SK-N-SH treated with all-trans-retinoic acid at 6 μM for 48 hours (cell line): ENCODE results near the gene RPE65.

ENCODE experiments used
- ESRRG ChIP-seq: fragments of 250-450 bp; sonication (Bioruptor Pico); IDR thresholded peaks from 2 replicates; pipeline ENCODE4 v1.6.1; 2021; ENCODE audit warnings: mild to moderate bottlenecking
- GLIS3 ChIP-seq: fragments of 250-450 bp; sonication (Bioruptor Pico); IDR thresholded peaks from 2 replicates; pipeline ENCODE4 v1.5.0; 2020; ENCODE audit warnings: mild to moderate bottlenecking, moderate library complexity
- SNAI2 ChIP-seq: fragments of 250-450 bp; sonication (Bioruptor Pico); IDR thresholded peaks from 2 replicates; pipeline ENCODE4 v1.5.0; 2020; ENCODE audit warnings: mild to moderate bottlenecking, moderate library complexity
- TF ChIP-seq, protein P1 (sequence below): fragments of 250-450 bp; sonication (Bioruptor Pico); IDR thresholded peaks from 2 replicates; pipeline ENCODE4 v1.8.0; 2021; ENCODE audit warnings: low read depth, mild to moderate bottlenecking, moderate library complexity, borderline replicate concordance
- TF ChIP-seq, protein P2 (sequence below): fragments of 250-450 bp; sonication (Bioruptor Pico); IDR thresholded peaks from 2 replicates; pipeline ENCODE4 v1.5.1; 2021; ENCODE audit warnings: mild to moderate bottlenecking, moderate library complexity
- TF ChIP-seq, protein P3 (sequence below): fragments of 250-450 bp; sonication (Bioruptor Pico); IDR thresholded peaks from 2 replicates; pipeline ENCODE4 v1.5.1; 2020; ENCODE audit warnings: low read depth, mild to moderate bottlenecking, moderate library complexity

DNA sequence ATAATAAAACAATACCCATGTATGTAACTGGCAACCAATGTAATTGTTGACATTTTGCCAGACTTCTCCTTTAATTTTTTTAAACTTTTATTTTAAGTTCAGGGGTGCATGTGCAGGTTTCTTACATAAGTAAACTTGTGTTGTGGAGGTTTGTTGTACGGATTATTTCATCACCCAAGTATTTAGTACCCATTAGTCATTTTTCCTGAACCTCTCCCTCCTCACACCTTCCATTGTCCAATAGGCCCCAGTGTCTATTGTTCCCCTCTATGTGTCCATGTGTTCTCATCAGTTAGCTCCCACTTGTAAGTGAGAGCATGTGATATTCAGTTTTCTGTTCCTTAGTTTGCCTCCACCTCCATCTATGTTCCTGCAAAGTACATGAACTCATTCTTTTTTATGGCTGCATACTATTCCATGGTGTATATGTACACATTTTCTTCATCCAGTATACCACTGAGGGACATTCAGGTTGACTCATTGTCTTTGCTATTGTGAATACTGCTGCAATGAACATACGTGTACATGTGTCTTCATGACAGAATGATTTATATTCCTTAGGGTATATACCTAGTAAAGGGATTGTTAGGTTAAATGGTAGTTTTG is 40.4 kb upstream of the RPE65 start:
- TF ChIP-seq, protein P1, sequence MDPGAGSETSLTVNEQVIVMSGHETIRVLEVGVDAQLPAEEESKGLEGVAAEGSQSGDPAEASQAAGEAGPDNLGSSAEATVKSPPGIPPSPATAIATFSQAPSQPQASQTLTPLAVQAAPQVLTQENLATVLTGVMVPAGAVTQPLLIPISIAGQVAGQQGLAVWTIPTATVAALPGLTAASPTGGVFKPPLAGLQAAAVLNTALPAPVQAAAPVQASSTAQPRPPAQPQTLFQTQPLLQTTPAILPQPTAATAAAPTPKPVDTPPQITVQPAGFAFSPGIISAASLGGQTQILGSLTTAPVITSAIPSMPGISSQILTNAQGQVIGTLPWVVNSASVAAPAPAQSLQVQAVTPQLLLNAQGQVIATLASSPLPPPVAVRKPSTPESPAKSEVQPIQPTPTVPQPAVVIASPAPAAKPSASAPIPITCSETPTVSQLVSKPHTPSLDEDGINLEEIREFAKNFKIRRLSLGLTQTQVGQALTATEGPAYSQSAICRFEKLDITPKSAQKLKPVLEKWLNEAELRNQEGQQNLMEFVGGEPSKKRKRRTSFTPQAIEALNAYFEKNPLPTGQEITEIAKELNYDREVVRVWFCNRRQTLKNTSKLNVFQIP (CRISPR knock-in tag): no peak
- TF ChIP-seq, protein P2, sequence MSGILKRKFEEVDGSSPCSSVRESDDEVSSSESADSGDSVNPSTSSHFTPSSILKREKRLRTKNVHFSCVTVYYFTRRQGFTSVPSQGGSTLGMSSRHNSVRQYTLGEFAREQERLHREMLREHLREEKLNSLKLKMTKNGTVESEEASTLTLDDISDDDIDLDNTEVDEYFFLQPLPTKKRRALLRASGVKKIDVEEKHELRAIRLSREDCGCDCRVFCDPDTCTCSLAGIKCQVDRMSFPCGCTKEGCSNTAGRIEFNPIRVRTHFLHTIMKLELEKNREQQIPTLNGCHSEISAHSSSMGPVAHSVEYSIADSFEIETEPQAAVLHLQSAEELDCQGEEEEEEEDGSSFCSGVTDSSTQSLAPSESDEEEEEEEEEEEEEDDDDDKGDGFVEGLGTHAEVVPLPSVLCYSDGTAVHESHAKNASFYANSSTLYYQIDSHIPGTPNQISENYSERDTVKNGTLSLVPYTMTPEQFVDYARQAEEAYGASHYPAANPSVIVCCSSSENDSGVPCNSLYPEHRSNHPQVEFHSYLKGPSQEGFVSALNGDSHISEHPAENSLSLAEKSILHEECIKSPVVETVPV (CRISPR knock-in tag): no peak
- TF ChIP-seq, protein P3, sequence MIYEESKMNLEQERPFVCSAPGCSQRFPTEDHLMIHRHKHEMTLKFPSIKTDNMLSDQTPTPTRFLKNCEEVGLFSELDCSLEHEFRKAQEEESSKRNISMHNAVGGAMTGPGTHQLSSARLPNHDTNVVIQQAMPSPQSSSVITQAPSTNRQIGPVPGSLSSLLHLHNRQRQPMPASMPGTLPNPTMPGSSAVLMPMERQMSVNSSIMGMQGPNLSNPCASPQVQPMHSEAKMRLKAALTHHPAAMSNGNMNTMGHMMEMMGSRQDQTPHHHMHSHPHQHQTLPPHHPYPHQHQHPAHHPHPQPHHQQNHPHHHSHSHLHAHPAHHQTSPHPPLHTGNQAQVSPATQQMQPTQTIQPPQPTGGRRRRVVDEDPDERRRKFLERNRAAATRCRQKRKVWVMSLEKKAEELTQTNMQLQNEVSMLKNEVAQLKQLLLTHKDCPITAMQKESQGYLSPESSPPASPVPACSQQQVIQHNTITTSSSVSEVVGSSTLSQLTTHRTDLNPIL (CRISPR knock-in tag): no peak
- TF ChIP-seq SNAI2 (no peak), ESRRG (CRISPR knock-in tag) (no peak), GLIS3 (CRISPR knock-in tag) (no peak)
